Measurements from ENCODE around the gene EIF3D. TPM values are rescaled to one million over a fixed set of nuclear protein-coding genes. Genes with fewer than 3 reads are reported as not detected.

EIF3D gene
- polyA plus RNA-seq, 3 donors, result 102 to 244 (median 122) TPM

- H2AFZ ChIP-seq (ENCODE audit: insufficient read depth, low read depth, low read length, poor library complexity, severe bottlenecking), result peak overlapping the region; percentile 15
- H4K20me1 ChIP-seq (ENCODE audit: insufficient read depth, low read length), result no peaks in the 10 kb centered on the region
- WGBS (ENCODE audit: insufficient coverage), result 67% methylated on average over 8 of the region's 11 CpGs
Observed at GRCh38 chr22:36562261-36562835, 33.4 kb upstream of the EIF3D start.

GRCh38 chr22:36561291-36561811, 32.4 kb upstream of the EIF3D start:
- H3K4me1 Mint-ChIP-seq, result peaks cover 16% of the 10 kb centered on the region
- Histone ChIP-seq H3K9ac (ENCODE audit: insufficient read depth, low read length, poor library complexity, severe bottlenecking) (no peak overlapping the region), H4K20me1 (ENCODE audit: insufficient read depth, low read length) (no peaks in the 10 kb centered on the region), H3K4me1 (ENCODE audit: control insufficient read depth in 1 of 2, insufficient read depth in 2 of 2, low read length in 2 of 2) (peaks cover 14 to 17% of the 10 kb centered on the region in 2 donors), H3K36me3 (replicated peaks in 1 of 2; ENCODE audit: control insufficient read depth in 1 of 2, insufficient read depth in 2 of 2, low read length in 2 of 2) (no peaks in the 10 kb centered on the region), H3K9me3 (replicated peaks in 1 of 2; ENCODE audit: control insufficient read depth in 1 of 2, insufficient read depth in 1 of 2, low read length in 2 of 2) (no peaks in the 10 kb centered on the region), H3K79me2 (ENCODE audit: insufficient read depth, low read length) (no peaks in the 10 kb centered on the region), H3K4me2 (replicated peaks; ENCODE audit: extremely low read depth, low read length, poor library complexity, severe bottlenecking) (no peak overlapping the region), H3K27me3 (ENCODE audit: control insufficient read depth in 2 of 2, insufficient read depth in 2 of 2, low read length in 2 of 2) (peaks cover 0 to 20% of the 10 kb centered on the region in 2 donors), H2AFZ (ENCODE audit: insufficient read depth, low read depth, low read length, poor library complexity, severe bottlenecking) (no peak overlapping the region), H3K27ac (ENCODE audit: low read depth in 1 of 2, low read length in 2 of 2) (no peak overlapping the region), H3K4me3 (replicated peaks in 1 of 3; ENCODE audit: low read depth in 2 of 3, low read length in 3 of 3) (no peak overlapping the region)
- WGBS (ENCODE audit: insufficient coverage), result 68% methylated on average over 4 of the region's 6 CpGs
- no peak overlapping the region for H3K4me3 Mint-ChIP-seq
- peaks cover 0 to 5% (median 2%) of the 10 kb centered on the region in 7 donors for H3K9me3 Mint-ChIP-seq
- H3K27ac Mint-ChIP-seq, result no peak overlapping the region
- peaks cover 9 to 41% (median 33%) of the 10 kb centered on the region in 3 donors for H3K27me3 Mint-ChIP-seq (ENCODE audit: low read depth in 3 of 3)
- intact Hi-C loops (cut with micrococcal nuclease), result no loop called here
- no peak for DNase-seq
- TF ChIP-seq, protein P1, sequence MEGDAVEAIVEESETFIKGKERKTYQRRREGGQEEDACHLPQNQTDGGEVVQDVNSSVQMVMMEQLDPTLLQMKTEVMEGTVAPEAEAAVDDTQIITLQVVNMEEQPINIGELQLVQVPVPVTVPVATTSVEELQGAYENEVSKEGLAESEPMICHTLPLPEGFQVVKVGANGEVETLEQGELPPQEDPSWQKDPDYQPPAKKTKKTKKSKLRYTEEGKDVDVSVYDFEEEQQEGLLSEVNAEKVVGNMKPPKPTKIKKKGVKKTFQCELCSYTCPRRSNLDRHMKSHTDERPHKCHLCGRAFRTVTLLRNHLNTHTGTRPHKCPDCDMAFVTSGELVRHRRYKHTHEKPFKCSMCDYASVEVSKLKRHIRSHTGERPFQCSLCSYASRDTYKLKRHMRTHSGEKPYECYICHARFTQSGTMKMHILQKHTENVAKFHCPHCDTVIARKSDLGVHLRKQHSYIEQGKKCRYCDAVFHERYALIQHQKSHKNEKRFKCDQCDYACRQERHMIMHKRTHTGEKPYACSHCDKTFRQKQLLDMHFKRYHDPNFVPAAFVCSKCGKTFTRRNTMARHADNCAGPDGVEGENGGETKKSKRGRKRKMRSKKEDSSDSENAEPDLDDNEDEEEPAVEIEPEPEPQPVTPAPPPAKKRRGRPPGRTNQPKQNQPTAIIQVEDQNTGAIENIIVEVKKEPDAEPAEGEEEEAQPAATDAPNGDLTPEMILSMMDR (IDR thresholded peaks at IDR 0.05), result no peak
- H3K36me3 Mint-ChIP-seq, result no peaks in the 10 kb centered on the region

More at GRCh38 chr22:36562261-36562835, 33.4 kb upstream of the EIF3D start:
- peak; percentile 13 to 44 (median 23) for DNase-seq
- peaks cover 0 to 5% (median 2%) of the 10 kb centered on the region in 7 donors for H3K9me3 Mint-ChIP-seq
- intact Hi-C loops (cut with micrococcal nuclease), result no loop called here
- Histone ChIP-seq H3K4me3 (replicated peaks in 1 of 3; ENCODE audit: low read depth in 2 of 3, low read length in 3 of 3) (no peak overlapping the region), H3K9me3 (replicated peaks in 1 of 2; ENCODE audit: control insufficient read depth in 1 of 2, insufficient read depth in 1 of 2, low read length in 2 of 2) (no peaks in the 10 kb centered on the region), H3K27ac (ENCODE audit: low read depth in 1 of 2, low read length in 2 of 2) (no peak overlapping the region), H3K4me1 (ENCODE audit: control insufficient read depth in 1 of 2, insufficient read depth in 2 of 2, low read length in 2 of 2) (peaks cover 14 to 17% of the 10 kb centered on the region in 2 donors), H3K36me3 (replicated peaks in 1 of 2; ENCODE audit: control insufficient read depth in 1 of 2, insufficient read depth in 2 of 2, low read length in 2 of 2) (no peaks in the 10 kb centered on the region), H3K9ac (ENCODE audit: insufficient read depth, low read length, poor library complexity, severe bottlenecking) (no peak overlapping the region), H3K79me2 (ENCODE audit: insufficient read depth, low read length) (no peaks in the 10 kb centered on the region), H3K4me2 (replicated peaks; ENCODE audit: extremely low read depth, low read length, poor library complexity, severe bottlenecking) (no peak overlapping the region), H3K27me3 (ENCODE audit: control insufficient read depth in 2 of 2, insufficient read depth in 2 of 2, low read length in 2 of 2) (peaks cover 0 to 20% of the 10 kb centered on the region in 2 donors)
- no peak overlapping the region for H3K27ac Mint-ChIP-seq
- H3K4me1 Mint-ChIP-seq, result peaks cover 16% of the 10 kb centered on the region
- H3K4me3 Mint-ChIP-seq, result peak overlapping the region in 1 of 2 donors; percentile 65
- H3K27me3 Mint-ChIP-seq (ENCODE audit: low read depth in 3 of 3), result peaks cover 5 to 42% (median 36%) of the 10 kb centered on the region in 3 donors
- no peaks in the 10 kb centered on the region for H3K36me3 Mint-ChIP-seq
- TF ChIP-seq, protein P1 (IDR thresholded peaks at IDR 0.05), result no peak

Data from CD14-positive monocyte (primary cell).